Body of pancreas (tissue), 4 donors: ENCODE measurements around the gene TMEM154. TPM values are rescaled to one million over a fixed set of nuclear protein-coding genes. Genes with fewer than 3 reads are reported as not detected.

Experiments used
- ATAC-seq: fragments of 150-250 bp; one replicate; pipeline ENCODE4 v1.9.1; 2016
- DNase-seq, 4 donors: peaks; one replicate each; pipeline ENCODE4 v3.0.0-alpha.2; 2019
- H3K27ac ChIP-seq, 4 donors: fragments of 200-600 bp; sonication (generic); 1 replicate in 3 of 4; 2 replicates in 1 of 4; pipeline versions ENCODE4 v1.5.1 to v1.6.1; 2016 to 2019; ENCODE audit warnings: mild to moderate bottlenecking in 1 of 4, mixed read lengths in 1 of 4, moderate library complexity in 1 of 4
- H3K27me3 ChIP-seq, 2 donors: fragments of 200-600 bp; sonication (generic); one replicate each; pipeline ENCODE4 v1.6.0; 2016; ENCODE audit warnings: mild to moderate bottlenecking in 1 of 2
- H3K36me3 ChIP-seq, 2 donors: fragments of 200-600 bp; sonication (generic); replicated peaks in 1 of 2; 2 replicates each; pipeline ENCODE4 v1.5.1; 2016; ENCODE audit warnings: low read depth in 2 of 2; ENCODE audit not compliant: insufficient read depth in 1 of 2
- H3K4me1 ChIP-seq: fragments of 200-600 bp; sonication (generic); one replicate; pipeline ENCODE4 v1.6.0; 2016
- H3K4me3 ChIP-seq, 2 donors: fragments of 200-600 bp; sonication (generic); 1 replicate in 1 of 2; 2 replicates in 1 of 2; pipeline ENCODE4 v1.5.1; 2016 to 2019
- H3K9me3 ChIP-seq, 3 donors: fragments of 200-600 bp; sonication (generic); 1 replicate in 2 of 3; 2 replicates in 1 of 3; pipeline ENCODE4 v1.5.1; 2016
- POLR2A ChIP-seq, 3 donors: fragments of 450-650 bp; IDR thresholded peaks; one replicate each; pipeline ENCODE4 v1.6.1; 2016; ENCODE audit warnings: antibody characterized with exemption in 3 of 3, mild to moderate bottlenecking in 2 of 3
- WGBS, 2 donors: methylation state at CpG; one replicate each; pipeline ENCODE4 v1.1.5; 2017; 5-methylcytosine and 5-hydroxymethylcytosine counted together
- intact Hi-C: fragments of 100-400 bp; cut with DNase I; formaldehyde crosslinking; loops from one replicate; pipeline ENCODE4 v1.15.1; 2023
- total RNA-seq, 2 donors: library from RNA; depleted of rRNA; stranded (reverse); fragments of >200 nt; gene quantifications; one replicate each; pipeline ENCODE4 v1.1.0, GENCODE V29; 2016
- TF ChIP-seq, protein P1 (sequence below), 7 experiments: fragments of 450-650 bp in 4 of 7; fragments of 200-600 bp in 3 of 7; sonication (generic) in 3 of 7; IDR thresholded peaks; one replicate each; pipeline ENCODE4 v1.5.1; 2016 to 2019; ENCODE audit warnings: antibody characterized with exemption in 7 of 7

Gene TMEM154
- total RNA-seq, 2 donors from 2014 or later, result under 0.01 to 0.52 TPM

DNA sequence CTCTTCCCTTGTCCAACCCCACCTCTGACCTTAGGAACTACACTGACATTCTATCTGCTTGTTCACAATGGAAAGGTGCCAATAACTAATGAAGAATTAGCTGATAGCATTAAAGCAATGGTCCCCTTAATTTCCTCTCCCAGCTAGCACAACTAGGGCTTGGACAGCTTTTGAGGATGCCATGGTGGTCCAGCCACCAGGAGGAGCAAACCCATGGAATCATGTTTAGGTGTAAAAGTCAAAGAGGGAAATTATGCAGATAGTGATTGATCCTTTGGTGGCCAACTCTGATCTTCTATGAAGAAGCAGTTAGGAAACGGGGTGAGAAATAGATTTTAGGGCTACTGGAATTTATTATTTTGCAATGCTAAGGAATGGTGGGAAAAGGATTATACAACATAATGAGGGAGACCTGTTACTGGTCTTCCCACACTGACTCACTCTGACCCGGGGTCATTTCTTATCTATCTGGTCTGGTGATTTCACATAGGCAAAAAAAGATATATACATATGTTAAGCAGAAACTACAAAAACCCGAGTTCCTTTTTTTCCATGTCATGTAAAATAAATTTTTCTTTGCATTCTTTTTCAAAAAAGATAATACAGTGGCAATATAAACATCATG, 98.1 kb downstream of the TMEM154 start:
- Histone ChIP-seq H3K9me3 (no peaks in the 10 kb centered on the region), H3K27me3 (no peaks in the 10 kb centered on the region), H3K36me3 (no peaks in the 10 kb centered on the region), H3K4me1 (no peaks in the 10 kb centered on the region), H3K4me3 (no peak overlapping the region), H3K27ac (no peak overlapping the region)
- intact Hi-C loops, result no loop called here
- no peak for DNase-seq
- no peak for TF ChIP-seq POLR2A (IDR thresholded peaks at IDR 0.05)
- TF ChIP-seq, protein P1, sequence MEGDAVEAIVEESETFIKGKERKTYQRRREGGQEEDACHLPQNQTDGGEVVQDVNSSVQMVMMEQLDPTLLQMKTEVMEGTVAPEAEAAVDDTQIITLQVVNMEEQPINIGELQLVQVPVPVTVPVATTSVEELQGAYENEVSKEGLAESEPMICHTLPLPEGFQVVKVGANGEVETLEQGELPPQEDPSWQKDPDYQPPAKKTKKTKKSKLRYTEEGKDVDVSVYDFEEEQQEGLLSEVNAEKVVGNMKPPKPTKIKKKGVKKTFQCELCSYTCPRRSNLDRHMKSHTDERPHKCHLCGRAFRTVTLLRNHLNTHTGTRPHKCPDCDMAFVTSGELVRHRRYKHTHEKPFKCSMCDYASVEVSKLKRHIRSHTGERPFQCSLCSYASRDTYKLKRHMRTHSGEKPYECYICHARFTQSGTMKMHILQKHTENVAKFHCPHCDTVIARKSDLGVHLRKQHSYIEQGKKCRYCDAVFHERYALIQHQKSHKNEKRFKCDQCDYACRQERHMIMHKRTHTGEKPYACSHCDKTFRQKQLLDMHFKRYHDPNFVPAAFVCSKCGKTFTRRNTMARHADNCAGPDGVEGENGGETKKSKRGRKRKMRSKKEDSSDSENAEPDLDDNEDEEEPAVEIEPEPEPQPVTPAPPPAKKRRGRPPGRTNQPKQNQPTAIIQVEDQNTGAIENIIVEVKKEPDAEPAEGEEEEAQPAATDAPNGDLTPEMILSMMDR (IDR thresholded peaks at IDR 0.05), result no peak
- 65 to 68% methylated on average over 3 of the region's 3 CpGs for WGBS, 2 donors
- ATAC-seq, result no peak

DNA sequence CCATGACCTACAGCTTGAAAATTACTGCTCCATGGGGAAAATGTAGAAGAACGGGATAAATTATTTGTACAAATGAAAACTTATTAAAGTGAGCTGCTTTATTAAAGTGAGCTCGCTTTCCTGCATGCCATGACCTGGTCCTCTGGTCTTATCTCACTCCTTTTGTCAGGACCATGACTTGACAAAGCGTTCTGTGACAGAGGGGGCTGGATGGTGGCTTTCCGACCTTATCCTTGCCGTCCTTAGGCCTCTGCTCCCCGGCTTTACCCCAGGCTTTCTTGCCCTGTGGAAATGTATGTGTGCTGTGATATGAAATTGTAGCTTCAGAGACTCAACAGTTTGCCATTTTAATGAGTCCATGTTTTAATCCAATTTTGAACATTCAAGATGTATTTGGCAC, 99.9 kb downstream of the TMEM154 start:
- no peak overlapping the region for H3K27ac ChIP-seq
- no peaks in the 10 kb centered on the region for H3K36me3 ChIP-seq
- ATAC-seq, result no peak
- intact Hi-C loops, result no loop called here
- H3K4me1 ChIP-seq, result no peaks in the 10 kb centered on the region
- no peak for TF ChIP-seq POLR2A (IDR thresholded peaks at IDR 0.05)
- H3K27me3 ChIP-seq, result no peaks in the 10 kb centered on the region
- no peaks in the 10 kb centered on the region for H3K9me3 ChIP-seq
- DNase-seq, result no peak
- 84 to 86% methylated on average over 6 of the region's 6 CpGs for WGBS, 2 donors
- H3K4me3 ChIP-seq, result no peak overlapping the region

DNA sequence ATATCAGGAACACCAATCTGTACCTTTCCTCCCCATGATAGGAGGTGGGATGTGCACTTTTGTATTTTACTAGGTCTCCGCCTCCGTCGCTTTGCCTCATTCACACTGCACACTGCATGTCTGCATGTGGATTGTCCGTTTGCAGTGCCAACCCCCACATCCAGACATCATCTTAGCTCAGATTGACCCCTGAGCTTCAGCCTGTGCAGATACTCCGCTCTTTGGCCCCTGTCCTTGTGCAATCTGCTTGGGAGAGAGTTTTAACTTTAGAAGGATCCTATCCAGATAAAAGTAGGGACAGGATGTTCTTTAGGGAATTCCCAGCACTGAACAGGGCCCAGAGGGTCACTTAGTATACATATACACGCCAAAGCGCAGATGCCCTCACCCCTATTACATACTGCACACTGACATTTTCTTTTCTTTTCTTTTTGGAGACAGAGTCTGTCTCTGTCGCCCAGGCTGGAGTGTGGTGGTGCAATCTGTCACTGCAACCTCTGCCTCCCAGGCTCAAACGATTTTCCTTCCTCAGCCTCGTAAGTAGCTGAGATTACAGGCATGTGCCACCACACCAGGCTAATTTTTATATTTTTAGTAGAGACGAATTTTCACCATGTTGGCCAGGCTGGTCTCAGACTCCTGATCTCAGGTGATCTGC, 100.6 kb downstream of the TMEM154 start:
- TF ChIP-seq, protein P1 (IDR thresholded peaks at IDR 0.05), result no peak
- TF ChIP-seq POLR2A (IDR thresholded peaks at IDR 0.05), result no peak
- H3K4me3 ChIP-seq, result no peak overlapping the region
- no peaks in the 10 kb centered on the region for H3K36me3 ChIP-seq
- H3K9me3 ChIP-seq, result no peaks in the 10 kb centered on the region
- H3K27ac ChIP-seq, result no peak overlapping the region
- WGBS, 2 donors, result 60 to 75% methylated on average over 11 of the region's 11 CpGs
- H3K4me1 ChIP-seq, result no peaks in the 10 kb centered on the region
- DNase-seq (no peak), ATAC-seq (no peak)
- intact Hi-C loops, result no loop called here
- no peaks in the 10 kb centered on the region for H3K27me3 ChIP-seq

DNA sequence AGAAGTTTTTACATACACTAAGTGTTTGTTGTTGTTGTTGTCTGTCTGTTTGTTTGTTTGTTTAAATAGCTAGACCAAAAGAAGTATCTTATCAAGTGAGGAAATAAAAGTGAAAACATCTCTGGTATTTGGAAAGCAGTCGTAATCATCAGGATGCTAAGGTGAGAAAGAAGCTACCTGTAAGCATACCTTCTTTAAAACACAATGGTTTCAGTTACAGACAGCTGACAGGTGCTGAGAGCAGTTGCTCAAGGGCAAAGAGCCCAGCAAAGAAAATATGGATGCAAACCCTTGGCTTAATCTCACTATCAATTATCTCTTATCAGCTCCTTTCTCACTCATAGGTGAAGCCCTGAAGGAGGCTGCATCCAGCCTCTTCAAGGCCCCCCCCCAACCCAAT, 101.1 kb downstream of the TMEM154 start:
- no peak overlapping the region for H3K27ac ChIP-seq
- 39 to 54% methylated on average over 1 of the region's 1 CpG for WGBS, 2 donors
- intact Hi-C loops, result no loop called here
- H3K27me3 ChIP-seq, result no peaks in the 10 kb centered on the region
- ATAC-seq (no peak), DNase-seq (no peak)
- H3K4me1 ChIP-seq, result no peaks in the 10 kb centered on the region
- no peak overlapping the region for H3K4me3 ChIP-seq
- H3K36me3 ChIP-seq, result no peaks in the 10 kb centered on the region
- no peak for TF ChIP-seq POLR2A (IDR thresholded peaks at IDR 0.05)
- TF ChIP-seq, protein P1 (IDR thresholded peaks at IDR 0.05), result no peak
- H3K9me3 ChIP-seq, result no peaks in the 10 kb centered on the region

DNA sequence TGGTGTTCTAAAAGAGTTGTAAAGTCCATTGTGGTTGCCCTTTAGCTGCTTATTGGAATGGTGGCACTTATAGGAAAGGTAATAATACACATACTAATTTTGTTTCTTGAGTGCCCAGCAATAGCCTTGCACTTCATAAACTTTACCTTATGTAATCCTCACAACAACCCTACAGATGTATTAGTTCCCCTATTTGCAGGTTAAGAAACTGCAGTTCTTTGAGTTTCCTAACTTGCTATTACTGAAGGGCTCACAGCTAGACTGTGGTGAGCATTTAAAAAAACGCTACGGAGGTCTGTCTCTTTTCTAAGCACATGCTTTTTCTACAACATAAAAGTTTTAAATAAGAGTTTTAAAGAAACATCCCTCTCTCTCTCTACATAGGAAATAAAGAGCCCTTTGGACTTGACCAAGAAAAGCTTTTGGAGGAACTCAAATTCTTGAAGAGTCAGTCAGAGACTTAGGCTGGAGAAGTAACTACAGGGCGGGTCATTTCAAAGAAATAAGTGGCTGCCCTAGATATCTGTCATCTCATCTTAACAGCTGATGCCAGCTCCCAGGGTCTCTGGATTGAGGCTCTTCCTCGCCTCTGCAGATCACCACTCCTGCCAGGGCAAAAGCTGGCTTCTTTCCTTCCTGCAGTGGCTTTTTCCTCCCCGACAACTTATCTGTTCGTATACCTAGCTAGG, 101.9 kb downstream of the TMEM154 start:
- no peak overlapping the region for H3K4me3 ChIP-seq
- 46 to 64% methylated on average over 6 of the region's 6 CpGs for WGBS, 2 donors
- TF ChIP-seq, protein P1 (IDR thresholded peaks at IDR 0.05), result no peak
- TF ChIP-seq POLR2A (IDR thresholded peaks at IDR 0.05), result no peak
- no peaks in the 10 kb centered on the region for H3K27me3 ChIP-seq
- H3K9me3 ChIP-seq, result no peaks in the 10 kb centered on the region
- H3K27ac ChIP-seq, result no peak overlapping the region
- no peaks in the 10 kb centered on the region for H3K36me3 ChIP-seq
- H3K4me1 ChIP-seq, result no peaks in the 10 kb centered on the region
- intact Hi-C loops, result no loop called here
- ATAC-seq (no peak), DNase-seq (no peak)
